MM.1S (cell line): ENCODE measurements around the gene TAF5L.

ENCODE experiments used
- CTCF ChIP-seq: fragments of 300-600 bp; sonication (generic); IDR thresholded peaks from 2 replicates; pipeline ENCODE4 v1.5.1; 2016; ENCODE audit warnings: antibody characterized with exemption, low read length, mixed read lengths
- EZH2 ChIP-seq: fragments of 300-600 bp; sonication (generic); optimal IDR thresholded peaks from 2 replicates; pipeline ENCODE3; 2017; ENCODE audit warnings: low read depth, mild to moderate bottlenecking, antibody characterized with exemption, low read length, mixed read lengths
- EZH2phosphoT487 ChIP-seq: fragments of 300-600 bp; sonication (generic); IDR thresholded peaks from 2 replicates; pipeline ENCODE4 v1.6.1; 2018; ENCODE audit warnings: antibody characterized with exemption, low read length

DNA sequence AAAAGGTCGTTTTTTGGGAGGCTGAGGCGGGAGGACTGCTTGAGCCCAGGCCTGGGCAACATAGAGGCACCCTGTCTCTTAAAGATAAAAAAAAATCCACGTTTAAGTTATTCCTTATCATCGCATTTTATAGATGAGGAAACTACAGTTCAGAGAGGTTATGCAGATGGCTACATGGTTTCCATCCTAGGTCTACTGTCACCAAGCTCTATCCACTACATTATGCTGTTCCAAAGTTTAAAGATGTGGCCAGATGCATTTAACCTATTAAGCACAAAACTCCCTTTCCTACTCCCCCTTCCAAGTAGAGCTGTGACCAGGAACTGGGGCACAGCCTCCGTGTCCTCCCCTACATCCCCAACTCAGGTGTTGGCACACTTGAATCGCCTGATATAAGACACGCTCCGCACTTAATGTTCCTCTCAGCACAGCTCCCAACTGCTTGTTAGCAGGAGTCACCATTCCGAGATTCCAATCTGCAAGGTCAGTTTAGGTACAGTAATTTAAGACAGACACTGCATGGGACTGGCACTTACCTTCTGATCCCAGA, 1.3 kb downstream of the TAF5L start:
- TF ChIP-seq CTCF (no peak), EZH2 (no peak), EZH2phosphoT487 (no peak)
